ENCODE measurements around the gene CDKL2.

DNA sequence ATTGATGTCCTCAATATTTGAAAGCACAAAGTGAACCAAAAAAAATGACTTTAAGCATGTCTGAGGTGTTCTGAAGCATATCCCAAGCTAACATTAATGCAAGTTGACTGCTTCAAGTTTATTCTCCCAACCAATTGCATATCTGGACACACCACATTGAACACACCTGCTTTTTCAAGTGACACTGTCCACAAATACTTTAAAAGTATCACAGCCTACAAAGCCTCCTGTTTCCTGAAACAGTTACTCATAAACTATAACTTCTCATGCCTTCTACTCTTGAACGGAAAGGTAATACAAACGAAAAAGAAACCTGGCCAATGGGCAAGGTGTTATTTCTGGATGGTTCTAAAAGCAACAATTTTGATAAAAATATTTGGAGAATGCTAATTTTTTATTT lies 1.1 kb downstream of the CDKL2 start:
- TF ChIP-seq, protein P1, sequence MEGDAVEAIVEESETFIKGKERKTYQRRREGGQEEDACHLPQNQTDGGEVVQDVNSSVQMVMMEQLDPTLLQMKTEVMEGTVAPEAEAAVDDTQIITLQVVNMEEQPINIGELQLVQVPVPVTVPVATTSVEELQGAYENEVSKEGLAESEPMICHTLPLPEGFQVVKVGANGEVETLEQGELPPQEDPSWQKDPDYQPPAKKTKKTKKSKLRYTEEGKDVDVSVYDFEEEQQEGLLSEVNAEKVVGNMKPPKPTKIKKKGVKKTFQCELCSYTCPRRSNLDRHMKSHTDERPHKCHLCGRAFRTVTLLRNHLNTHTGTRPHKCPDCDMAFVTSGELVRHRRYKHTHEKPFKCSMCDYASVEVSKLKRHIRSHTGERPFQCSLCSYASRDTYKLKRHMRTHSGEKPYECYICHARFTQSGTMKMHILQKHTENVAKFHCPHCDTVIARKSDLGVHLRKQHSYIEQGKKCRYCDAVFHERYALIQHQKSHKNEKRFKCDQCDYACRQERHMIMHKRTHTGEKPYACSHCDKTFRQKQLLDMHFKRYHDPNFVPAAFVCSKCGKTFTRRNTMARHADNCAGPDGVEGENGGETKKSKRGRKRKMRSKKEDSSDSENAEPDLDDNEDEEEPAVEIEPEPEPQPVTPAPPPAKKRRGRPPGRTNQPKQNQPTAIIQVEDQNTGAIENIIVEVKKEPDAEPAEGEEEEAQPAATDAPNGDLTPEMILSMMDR (IDR thresholded peaks at IDR 0.05): no peak
- no peak for TF ChIP-seq POLR2A (IDR thresholded peaks at IDR 0.05)

All from right lobe of liver (tissue), 4 donors.